ENCODE results near the gene EXOC3L4.

The EXOC3L4 gene

GRCh38 chr14:103057028-103057371, 37.5 kb upstream of the EXOC3L4 start:
- H3K4me3 ChIP-seq (ENCODE audit: low read depth, low read length) = peak overlapping the region; percentile 77
- no peak for TF ChIP-seq CTCF (IDR thresholded peaks at IDR 0.05; ENCODE audit: control insufficient read depth, extremely low read depth, insufficient read depth)
- no peak for DNase-seq (ENCODE audit: low read depth)

GRCh38 chr14:103057372-103058163, 37.0 kb upstream of the EXOC3L4 start, which contains the start of gene CDC42BPB:
TSS of gene CDC42BPB (minus strand) at chr14:103057549. CDS start at chr14:103057173, 376 bp downstream.
- DNase-seq (ENCODE audit: low read depth) = peak; percentile 54
- H3K4me3 ChIP-seq (ENCODE audit: low read depth, low read length) = peak within 1 kb of the TSS; percentile 94
- no peak for TF ChIP-seq CTCF (IDR thresholded peaks at IDR 0.05; ENCODE audit: control insufficient read depth, extremely low read depth, insufficient read depth)

GRCh38 chr14:103058164-103059055, 36.1 kb upstream of the EXOC3L4 start:
- no peak for TF ChIP-seq CTCF (IDR thresholded peaks at IDR 0.05; ENCODE audit: control insufficient read depth, extremely low read depth, insufficient read depth)
- H3K4me3 ChIP-seq (ENCODE audit: low read depth, low read length) = peak overlapping the region; percentile 94
- DNase-seq (ENCODE audit: low read depth) = no peak

GRCh38 chr14:103059556-103059955, 35.0 kb upstream of the EXOC3L4 start:
- H3K4me3 ChIP-seq (ENCODE audit: low read depth, low read length) = no peak overlapping the region
- no peak for DNase-seq (ENCODE audit: low read depth)

GRCh38 chr14:103061482-103061976, 33.0 kb upstream of the EXOC3L4 start:
- TF ChIP-seq CTCF (IDR thresholded peaks at IDR 0.05; ENCODE audit: control insufficient read depth, extremely low read depth, insufficient read depth) = no peak
- no peak for DNase-seq (ENCODE audit: low read depth)
- no peak overlapping the region for H3K4me3 ChIP-seq (ENCODE audit: low read depth, low read length)

More at GRCh38 chr14:103059556-103059955, 35.0 kb upstream of the EXOC3L4 start:
- TF ChIP-seq CTCF (IDR thresholded peaks at IDR 0.05; ENCODE audit: control insufficient read depth, extremely low read depth, insufficient read depth) = no peak

- DNase-seq (ENCODE audit: low read depth) = no peak
- TF ChIP-seq CTCF (IDR thresholded peaks at IDR 0.05; ENCODE audit: control insufficient read depth, extremely low read depth, insufficient read depth) = no peak
- H3K4me3 ChIP-seq (ENCODE audit: low read depth, low read length) = no peak overlapping the region
These were observed 30.1 kb upstream of the EXOC3L4 start for GRCh38 chr14:103064436-103064835.
